ENCODE data around the gene HORMAD2. TPM values are rescaled to one million over a fixed set of nuclear protein-coding genes. Genes with fewer than 3 reads are reported as not detected.

The HORMAD2 gene
- total RNA-seq, 1 experiment from 2014 or later, result not detected

DNA sequence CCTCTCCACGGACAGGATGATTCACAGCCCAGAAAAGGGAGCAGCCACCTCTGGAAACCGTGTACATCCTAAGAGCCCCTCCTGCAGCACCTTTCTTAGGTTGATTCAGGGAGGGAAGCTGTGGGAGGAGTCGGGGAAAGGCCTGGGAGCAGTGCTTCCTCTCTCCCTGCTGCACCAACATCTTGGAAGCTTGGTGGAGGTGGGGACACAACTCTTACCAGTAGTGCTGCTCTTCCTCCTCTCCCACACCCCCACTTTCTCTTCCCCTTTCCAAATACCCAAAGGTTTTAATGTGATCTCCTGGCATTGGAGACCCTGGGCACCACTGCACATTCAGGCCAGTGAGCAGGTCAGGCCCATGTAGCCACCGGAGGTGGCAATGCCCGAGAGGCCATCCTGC, 46.4 kb upstream of the HORMAD2 start:
- ATAC-seq (peak; percentile 47; the same call in 1 of the 2 replicates), DNase-seq (ENCODE audit: low spot score) (no peak)
- Mint-ChIP-seq H3K4me1 (peaks cover 6% of the 10 kb centered on the region; the same call in 1 of the 2 replicates), H3K27me3 (ENCODE audit: low read depth) (no peaks in the 10 kb centered on the region), H3K36me3 (no peaks in the 10 kb centered on the region), H3K9me3 (no peaks in the 10 kb centered on the region), H3K4me3 (no peak overlapping the region), H3K27ac (no peak overlapping the region)
- CTCF ChIA-PET, result interaction anchor here (1.3 to 1.7 kb wide), 3 partner anchors 29 to 344 kb away, joined by 3 to 7 read pairs (median 4); no protein-coding TSS in a partner anchor
- POLR2A ChIA-PET, result no interaction called here
- no peak for TF ChIP-seq ELF4 (CRISPR knock-in tag; IDR thresholded peaks at IDR 0.05; ENCODE audit: low read depth)

DNA sequence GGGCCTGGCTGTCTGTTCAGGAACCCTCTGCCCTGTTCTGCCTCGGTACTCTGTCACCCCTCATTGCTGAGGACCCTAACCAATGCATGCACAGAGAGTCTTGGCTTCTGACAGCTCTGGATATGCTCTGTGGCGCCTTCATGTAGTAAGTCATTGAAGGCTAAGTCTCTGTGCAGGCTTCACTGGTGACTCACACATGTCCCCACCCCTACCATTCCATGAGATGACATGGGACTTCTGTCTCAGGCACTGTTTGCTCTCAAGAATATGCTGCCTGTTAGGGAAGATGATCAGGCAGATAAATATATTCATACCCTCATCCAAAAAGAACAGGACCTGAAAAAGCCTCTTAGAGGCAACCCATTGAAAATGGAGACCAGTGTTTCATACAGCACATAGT, 43.6 kb upstream of the HORMAD2 start:
- H3K27ac Mint-ChIP-seq, result no peak overlapping the region
- DNase-seq (ENCODE audit: low spot score) (no peak), ATAC-seq (no peak)
- H3K4me3 Mint-ChIP-seq, result no peak overlapping the region
- no peaks in the 10 kb centered on the region for H3K36me3 Mint-ChIP-seq
- H3K4me1 Mint-ChIP-seq, result peaks cover 6% of the 10 kb centered on the region; the same call in 1 of the 2 replicates
- H3K27me3 Mint-ChIP-seq (ENCODE audit: low read depth), result no peaks in the 10 kb centered on the region
- TF ChIP-seq TCF7 (CRISPR knock-in tag; IDR thresholded peaks at IDR 0.05; ENCODE audit: low read depth) (no peak), NFE2L1 (CRISPR knock-in tag; IDR thresholded peaks at IDR 0.05) (no peak), ELF4 (CRISPR knock-in tag; IDR thresholded peaks at IDR 0.05; ENCODE audit: low read depth) (no peak), ZNF396 (CRISPR knock-in tag; IDR thresholded peaks at IDR 0.05; ENCODE audit: borderline replicate concordance) (no peak), ZNF219 (CRISPR knock-in tag; IDR thresholded peaks at IDR 0.05; ENCODE audit: borderline replicate concordance) (no peak), TP53 (CRISPR knock-in tag; IDR thresholded peaks at IDR 0.05) (no peak)
- TF ChIP-seq, protein P1, sequence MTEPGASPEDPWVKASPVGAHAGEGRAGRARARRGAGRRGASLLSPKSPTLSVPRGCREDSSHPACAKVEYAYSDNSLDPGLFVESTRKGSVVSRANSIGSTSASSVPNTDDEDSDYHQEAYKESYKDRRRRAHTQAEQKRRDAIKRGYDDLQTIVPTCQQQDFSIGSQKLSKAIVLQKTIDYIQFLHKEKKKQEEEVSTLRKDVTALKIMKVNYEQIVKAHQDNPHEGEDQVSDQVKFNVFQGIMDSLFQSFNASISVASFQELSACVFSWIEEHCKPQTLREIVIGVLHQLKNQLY (CRISPR knock-in tag; IDR thresholded peaks at IDR 0.05), result no peak
- TF ChIP-seq, protein P2, sequence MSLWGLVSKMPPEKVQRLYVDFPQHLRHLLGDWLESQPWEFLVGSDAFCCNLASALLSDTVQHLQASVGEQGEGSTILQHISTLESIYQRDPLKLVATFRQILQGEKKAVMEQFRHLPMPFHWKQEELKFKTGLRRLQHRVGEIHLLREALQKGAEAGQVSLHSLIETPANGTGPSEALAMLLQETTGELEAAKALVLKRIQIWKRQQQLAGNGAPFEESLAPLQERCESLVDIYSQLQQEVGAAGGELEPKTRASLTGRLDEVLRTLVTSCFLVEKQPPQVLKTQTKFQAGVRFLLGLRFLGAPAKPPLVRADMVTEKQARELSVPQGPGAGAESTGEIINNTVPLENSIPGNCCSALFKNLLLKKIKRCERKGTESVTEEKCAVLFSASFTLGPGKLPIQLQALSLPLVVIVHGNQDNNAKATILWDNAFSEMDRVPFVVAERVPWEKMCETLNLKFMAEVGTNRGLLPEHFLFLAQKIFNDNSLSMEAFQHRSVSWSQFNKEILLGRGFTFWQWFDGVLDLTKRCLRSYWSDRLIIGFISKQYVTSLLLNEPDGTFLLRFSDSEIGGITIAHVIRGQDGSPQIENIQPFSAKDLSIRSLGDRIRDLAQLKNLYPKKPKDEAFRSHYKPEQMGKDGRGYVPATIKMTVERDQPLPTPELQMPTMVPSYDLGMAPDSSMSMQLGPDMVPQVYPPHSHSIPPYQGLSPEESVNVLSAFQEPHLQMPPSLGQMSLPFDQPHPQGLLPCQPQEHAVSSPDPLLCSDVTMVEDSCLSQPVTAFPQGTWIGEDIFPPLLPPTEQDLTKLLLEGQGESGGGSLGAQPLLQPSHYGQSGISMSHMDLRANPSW (CRISPR knock-in tag; conservative IDR thresholded peaks at IDR 0.05; ENCODE audit: low read depth), result no peak
- TF ChIP-seq, protein P3, sequence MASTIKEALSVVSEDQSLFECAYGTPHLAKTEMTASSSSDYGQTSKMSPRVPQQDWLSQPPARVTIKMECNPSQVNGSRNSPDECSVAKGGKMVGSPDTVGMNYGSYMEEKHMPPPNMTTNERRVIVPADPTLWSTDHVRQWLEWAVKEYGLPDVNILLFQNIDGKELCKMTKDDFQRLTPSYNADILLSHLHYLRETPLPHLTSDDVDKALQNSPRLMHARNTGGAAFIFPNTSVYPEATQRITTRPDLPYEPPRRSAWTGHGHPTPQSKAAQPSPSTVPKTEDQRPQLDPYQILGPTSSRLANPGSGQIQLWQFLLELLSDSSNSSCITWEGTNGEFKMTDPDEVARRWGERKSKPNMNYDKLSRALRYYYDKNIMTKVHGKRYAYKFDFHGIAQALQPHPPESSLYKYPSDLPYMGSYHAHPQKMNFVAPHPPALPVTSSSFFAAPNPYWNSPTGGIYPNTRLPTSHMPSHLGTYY (CRISPR knock-in tag; IDR thresholded peaks at IDR 0.05), result no peak
- TF ChIP-seq, protein P4, sequence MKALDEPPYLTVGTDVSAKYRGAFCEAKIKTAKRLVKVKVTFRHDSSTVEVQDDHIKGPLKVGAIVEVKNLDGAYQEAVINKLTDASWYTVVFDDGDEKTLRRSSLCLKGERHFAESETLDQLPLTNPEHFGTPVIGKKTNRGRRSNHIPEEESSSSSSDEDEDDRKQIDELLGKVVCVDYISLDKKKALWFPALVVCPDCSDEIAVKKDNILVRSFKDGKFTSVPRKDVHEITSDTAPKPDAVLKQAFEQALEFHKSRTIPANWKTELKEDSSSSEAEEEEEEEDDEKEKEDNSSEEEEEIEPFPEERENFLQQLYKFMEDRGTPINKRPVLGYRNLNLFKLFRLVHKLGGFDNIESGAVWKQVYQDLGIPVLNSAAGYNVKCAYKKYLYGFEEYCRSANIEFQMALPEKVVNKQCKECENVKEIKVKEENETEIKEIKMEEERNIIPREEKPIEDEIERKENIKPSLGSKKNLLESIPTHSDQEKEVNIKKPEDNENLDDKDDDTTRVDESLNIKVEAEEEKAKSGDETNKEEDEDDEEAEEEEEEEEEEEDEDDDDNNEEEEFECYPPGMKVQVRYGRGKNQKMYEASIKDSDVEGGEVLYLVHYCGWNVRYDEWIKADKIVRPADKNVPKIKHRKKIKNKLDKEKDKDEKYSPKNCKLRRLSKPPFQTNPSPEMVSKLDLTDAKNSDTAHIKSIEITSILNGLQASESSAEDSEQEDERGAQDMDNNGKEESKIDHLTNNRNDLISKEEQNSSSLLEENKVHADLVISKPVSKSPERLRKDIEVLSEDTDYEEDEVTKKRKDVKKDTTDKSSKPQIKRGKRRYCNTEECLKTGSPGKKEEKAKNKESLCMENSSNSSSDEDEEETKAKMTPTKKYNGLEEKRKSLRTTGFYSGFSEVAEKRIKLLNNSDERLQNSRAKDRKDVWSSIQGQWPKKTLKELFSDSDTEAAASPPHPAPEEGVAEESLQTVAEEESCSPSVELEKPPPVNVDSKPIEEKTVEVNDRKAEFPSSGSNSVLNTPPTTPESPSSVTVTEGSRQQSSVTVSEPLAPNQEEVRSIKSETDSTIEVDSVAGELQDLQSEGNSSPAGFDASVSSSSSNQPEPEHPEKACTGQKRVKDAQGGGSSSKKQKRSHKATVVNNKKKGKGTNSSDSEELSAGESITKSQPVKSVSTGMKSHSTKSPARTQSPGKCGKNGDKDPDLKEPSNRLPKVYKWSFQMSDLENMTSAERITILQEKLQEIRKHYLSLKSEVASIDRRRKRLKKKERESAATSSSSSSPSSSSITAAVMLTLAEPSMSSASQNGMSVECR (CRISPR knock-in tag; IDR thresholded peaks at IDR 0.05; ENCODE audit: borderline replicate concordance), result no peak
- TF ChIP-seq, protein P5, sequence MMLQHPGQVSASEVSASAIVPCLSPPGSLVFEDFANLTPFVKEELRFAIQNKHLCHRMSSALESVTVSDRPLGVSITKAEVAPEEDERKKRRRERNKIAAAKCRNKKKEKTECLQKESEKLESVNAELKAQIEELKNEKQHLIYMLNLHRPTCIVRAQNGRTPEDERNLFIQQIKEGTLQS (CRISPR knock-in tag; conservative IDR thresholded peaks at IDR 0.05), result no peak
- H3K9me3 Mint-ChIP-seq, result no peaks in the 10 kb centered on the region
- CTCF ChIA-PET, result no interaction called here
- POLR2A ChIA-PET, result no interaction called here

DNA sequence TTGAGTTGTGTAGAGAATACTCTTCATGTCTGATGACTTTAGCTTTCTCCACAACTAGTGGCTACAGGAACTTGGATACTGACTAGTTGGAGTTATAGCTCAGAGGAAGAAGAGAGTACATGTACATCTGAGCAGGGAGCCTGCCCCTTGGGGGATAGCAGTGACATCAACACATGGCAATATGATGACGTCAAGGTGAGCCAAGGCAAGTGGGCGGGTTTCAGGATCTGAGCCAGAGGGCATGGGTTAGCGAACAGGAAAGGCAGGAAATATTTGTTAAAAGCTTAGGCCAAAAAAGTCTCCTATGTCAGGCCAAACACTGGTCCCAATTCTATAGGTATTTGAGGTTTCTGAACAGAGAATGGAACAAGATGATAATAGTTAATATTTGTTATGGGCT, 42.0 kb upstream of the HORMAD2 start:
- Mint-ChIP-seq H3K27me3 (ENCODE audit: low read depth) (no peaks in the 10 kb centered on the region), H3K36me3 (no peaks in the 10 kb centered on the region), H3K27ac (no peak overlapping the region), H3K9me3 (no peaks in the 10 kb centered on the region), H3K4me1 (peaks cover 6% of the 10 kb centered on the region; the same call in 1 of the 2 replicates), H3K4me3 (no peak overlapping the region)
- no peak for DNase-seq (ENCODE audit: low spot score)
- CTCF ChIA-PET, result interaction anchor here (0.8 to 1.1 kb wide), 2 partner anchors 226 to 402 kb away, joined by 3 to 4 read pairs; no protein-coding TSS in a partner anchor
- no peak for ATAC-seq
- TF ChIP-seq, protein P6, sequence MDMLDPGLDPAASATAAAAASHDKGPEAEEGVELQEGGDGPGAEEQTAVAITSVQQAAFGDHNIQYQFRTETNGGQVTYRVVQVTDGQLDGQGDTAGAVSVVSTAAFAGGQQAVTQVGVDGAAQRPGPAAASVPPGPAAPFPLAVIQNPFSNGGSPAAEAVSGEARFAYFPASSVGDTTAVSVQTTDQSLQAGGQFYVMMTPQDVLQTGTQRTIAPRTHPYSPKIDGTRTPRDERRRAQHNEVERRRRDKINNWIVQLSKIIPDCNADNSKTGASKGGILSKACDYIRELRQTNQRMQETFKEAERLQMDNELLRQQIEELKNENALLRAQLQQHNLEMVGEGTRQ (CRISPR knock-in tag; IDR thresholded peaks at IDR 0.05), result no peak
- TF ChIP-seq MYBL2 (CRISPR knock-in tag; IDR thresholded peaks at IDR 0.05) (no peak), HMGA2 (CRISPR knock-in tag; IDR thresholded peaks at IDR 0.05) (no peak), SP1 (CRISPR knock-in tag; conservative IDR thresholded peaks at IDR 0.05) (no peak), TCF7 (CRISPR knock-in tag; IDR thresholded peaks at IDR 0.05; ENCODE audit: low read depth) (no peak), ZNF219 (CRISPR knock-in tag; IDR thresholded peaks at IDR 0.05; ENCODE audit: borderline replicate concordance) (no peak)
- TF ChIP-seq, protein P7, sequence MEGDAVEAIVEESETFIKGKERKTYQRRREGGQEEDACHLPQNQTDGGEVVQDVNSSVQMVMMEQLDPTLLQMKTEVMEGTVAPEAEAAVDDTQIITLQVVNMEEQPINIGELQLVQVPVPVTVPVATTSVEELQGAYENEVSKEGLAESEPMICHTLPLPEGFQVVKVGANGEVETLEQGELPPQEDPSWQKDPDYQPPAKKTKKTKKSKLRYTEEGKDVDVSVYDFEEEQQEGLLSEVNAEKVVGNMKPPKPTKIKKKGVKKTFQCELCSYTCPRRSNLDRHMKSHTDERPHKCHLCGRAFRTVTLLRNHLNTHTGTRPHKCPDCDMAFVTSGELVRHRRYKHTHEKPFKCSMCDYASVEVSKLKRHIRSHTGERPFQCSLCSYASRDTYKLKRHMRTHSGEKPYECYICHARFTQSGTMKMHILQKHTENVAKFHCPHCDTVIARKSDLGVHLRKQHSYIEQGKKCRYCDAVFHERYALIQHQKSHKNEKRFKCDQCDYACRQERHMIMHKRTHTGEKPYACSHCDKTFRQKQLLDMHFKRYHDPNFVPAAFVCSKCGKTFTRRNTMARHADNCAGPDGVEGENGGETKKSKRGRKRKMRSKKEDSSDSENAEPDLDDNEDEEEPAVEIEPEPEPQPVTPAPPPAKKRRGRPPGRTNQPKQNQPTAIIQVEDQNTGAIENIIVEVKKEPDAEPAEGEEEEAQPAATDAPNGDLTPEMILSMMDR (IDR thresholded peaks at IDR 0.05), result no peak
- TF ChIP-seq, protein P8, sequence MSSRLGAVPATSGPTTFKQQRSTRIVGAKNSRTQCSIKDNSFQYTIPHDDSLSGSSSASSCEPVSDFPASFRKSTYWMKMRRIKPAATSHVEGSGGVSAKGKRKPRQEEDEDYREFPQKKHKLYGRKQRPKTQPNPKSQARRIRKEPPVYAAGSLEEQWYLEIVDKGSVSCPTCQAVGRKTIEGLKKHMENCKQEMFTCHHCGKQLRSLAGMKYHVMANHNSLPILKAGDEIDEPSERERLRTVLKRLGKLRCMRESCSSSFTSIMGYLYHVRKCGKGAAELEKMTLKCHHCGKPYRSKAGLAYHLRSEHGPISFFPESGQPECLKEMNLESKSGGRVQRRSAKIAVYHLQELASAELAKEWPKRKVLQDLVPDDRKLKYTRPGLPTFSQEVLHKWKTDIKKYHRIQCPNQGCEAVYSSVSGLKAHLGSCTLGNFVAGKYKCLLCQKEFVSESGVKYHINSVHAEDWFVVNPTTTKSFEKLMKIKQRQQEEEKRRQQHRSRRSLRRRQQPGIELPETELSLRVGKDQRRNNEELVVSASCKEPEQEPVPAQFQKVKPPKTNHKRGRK (CRISPR knock-in tag; IDR thresholded peaks at IDR 0.05; ENCODE audit: borderline replicate concordance), result no peak
- POLR2A ChIA-PET, result no interaction called here
